C4-2B (cell line): ENCODE data around the gene HOXA7.

ENCODE experiments used
- ZFX ChIP-seq: fragments of 450-650 bp; IDR thresholded peaks from 2 replicates; pipeline ENCODE4 v1.6.1; 2017
- TF ChIP-seq, protein P1 (sequence below): fragments of 450-650 bp; conservative IDR thresholded peaks from 2 replicates; pipeline ENCODE4 v1.5.1; 2017; ENCODE audit warnings: mild to moderate bottlenecking

DNA sequence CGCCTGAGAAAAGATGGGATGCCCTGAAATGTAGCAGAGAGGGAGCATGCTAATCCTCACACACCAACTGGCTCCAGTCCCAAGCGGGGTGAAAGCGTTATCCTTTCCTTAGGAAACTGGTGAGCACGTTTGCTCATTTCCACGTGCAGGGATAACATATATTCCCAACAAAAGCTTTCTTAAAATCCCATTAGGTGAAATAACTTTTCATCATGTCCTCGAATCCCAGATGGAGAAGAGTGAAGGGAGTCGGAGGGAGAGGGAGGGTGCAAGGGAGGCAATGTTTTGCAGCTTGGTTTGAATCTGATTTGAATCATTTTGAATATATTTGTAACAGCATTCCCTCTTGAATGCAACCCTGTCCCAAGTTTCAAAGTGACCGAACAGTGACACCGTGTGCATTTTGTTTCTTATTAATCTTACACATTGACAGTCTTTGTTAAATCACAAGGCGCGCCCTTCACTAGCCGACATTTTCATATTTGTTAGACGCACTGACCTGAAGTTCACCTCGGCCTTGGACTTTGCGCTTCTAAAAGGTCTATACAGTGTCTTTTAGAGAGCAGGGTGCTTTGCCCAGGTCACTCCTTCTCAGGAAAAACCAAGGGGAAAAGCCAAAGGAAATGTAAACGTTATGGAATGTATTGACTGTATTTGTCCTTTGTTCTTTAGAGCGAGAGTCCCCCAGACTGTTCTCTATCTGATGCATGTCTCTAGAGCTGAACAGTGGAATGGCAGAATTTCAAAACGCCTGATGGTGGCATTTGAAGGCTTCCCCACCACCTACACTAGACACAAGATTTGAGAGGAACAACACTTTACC lies 22.9 kb downstream of the HOXA7 start:
- TF ChIP-seq, protein P1, sequence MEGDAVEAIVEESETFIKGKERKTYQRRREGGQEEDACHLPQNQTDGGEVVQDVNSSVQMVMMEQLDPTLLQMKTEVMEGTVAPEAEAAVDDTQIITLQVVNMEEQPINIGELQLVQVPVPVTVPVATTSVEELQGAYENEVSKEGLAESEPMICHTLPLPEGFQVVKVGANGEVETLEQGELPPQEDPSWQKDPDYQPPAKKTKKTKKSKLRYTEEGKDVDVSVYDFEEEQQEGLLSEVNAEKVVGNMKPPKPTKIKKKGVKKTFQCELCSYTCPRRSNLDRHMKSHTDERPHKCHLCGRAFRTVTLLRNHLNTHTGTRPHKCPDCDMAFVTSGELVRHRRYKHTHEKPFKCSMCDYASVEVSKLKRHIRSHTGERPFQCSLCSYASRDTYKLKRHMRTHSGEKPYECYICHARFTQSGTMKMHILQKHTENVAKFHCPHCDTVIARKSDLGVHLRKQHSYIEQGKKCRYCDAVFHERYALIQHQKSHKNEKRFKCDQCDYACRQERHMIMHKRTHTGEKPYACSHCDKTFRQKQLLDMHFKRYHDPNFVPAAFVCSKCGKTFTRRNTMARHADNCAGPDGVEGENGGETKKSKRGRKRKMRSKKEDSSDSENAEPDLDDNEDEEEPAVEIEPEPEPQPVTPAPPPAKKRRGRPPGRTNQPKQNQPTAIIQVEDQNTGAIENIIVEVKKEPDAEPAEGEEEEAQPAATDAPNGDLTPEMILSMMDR = no peak
- TF ChIP-seq ZFX = no peak
